HL-60/S4 treated with retinoic acid at 250 ng/mL for 4 days and 3 days (cell line): Measurements from ENCODE around the gene ATG10.
"Not testable (repeated sequence)": the region's sequence is repeated elsewhere in the genome, so short reads cannot be mapped to it uniquely, and the experiment has no call there.

Source experiments
- in situ Hi-C: fragments of 300-500 bp; cut with MboI; formaldehyde crosslinking; loops from 2 replicates; pipeline ENCODE4 v1.7.0; 2022; ENCODE audit warnings: low sequenced_read_pairs

Gene ATG10

DNA sequence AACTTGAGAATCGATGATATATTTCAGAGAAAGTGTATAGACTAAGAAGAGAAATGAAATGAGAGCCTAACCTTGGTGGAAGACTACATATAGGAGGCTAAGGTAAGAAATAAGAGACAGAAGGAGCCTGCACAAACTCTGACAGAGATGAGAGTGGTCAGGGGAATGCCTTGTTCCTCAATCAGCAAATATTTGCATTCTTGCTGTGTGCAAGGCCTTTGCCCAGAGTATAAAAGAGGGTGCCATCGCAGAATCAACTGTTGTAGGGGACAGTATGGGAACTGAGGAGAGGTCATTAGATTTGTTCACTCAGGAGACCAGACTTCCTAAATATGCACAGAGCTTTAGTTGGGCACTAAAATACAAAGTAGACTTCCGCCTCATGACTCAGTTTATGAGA lies 137.2 kb downstream of the ATG10 start:
- in situ Hi-C loops = no loop called here

DNA sequence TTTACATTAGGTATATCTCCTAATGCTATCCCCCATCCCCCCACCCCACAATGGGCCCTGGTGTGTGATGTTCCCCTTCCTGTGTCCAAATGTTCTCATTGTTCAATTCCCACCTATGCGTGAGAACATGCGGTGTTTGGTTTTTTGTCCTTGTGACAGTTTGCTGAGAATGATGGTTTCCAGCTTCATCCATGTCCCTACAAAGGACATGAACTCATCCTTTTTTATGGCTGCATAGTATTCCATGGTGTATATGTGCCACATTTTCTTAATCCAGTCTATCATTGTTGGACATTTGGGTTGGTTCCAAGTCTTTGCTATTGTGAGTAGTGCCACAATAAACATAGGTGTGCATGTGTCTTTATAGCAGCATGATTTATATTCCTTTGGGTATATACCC lies 138.1 kb downstream of the ATG10 start:
- in situ Hi-C loops = not testable (repeated sequence)

DNA sequence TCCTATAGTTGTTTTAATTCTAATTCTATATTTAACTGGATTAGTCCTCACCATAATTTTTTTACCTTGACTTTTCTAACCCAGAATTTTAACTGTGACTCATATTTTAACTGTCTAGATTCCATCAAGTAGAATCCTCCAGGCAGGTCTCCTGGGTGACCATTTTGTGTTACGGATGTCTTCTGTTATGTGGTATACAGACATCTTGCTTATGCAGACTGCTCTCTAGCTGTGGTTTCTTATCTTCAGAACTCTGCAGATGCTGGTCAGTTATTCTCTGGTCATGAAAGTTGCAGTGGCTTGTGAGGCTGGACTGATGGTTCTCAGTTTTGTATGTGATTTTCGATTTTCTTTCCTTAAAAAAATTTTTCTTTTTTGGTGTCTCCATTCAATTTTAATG lies 139.4 kb downstream of the ATG10 start:
- in situ Hi-C loops = no loop called here

GRCh38 chr5:82115858-82116257 lies 144.0 kb downstream of the ATG10 start:
- in situ Hi-C loops = no loop called here

DNA sequence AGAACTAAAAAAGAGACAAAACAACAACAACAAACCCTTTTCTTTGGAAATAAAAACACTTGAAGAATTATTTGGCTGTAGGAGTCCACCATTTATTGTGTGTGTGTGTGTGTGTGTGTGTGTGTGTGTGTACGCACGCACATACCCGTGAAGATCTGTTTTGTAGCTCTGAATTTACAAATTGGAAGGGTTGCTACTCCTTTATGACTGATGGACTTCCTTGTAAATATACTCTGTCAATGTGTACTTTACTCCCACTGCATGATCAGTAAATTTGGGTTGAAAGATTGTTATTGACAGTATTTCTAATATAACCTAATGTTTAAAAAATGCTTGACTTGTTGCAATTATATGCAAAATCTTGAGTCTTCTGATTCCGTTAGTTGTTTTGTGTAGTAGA lies 148.1 kb downstream of the ATG10 start:
- in situ Hi-C loops = no loop called here

DNA sequence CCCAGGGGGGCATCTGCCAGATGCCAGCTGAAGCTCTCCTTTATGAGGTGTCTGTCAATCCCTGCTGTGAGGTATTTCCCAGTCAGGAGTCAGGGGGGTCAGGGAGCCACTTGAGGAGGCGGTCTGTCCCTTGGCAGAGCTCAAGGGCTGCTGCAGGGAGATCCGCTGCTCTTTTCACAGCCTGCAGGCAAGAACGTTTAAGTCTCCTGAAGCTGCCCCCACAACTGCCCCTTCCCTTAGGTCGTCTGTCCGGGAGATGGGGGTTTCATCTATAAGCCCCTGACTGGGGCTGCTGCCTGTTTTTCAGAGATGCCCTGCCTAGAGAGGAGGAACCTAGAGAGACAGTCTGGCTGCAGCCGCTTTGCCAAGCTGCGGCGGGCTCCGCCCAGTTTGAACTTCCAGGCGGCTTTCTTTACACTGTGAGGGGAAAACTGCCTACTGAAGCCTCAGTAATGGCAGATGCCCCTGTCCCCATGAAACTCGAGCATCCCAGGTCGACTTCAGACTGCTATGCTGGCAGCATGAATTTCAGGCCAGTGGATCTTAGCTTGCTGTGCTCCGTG lies 158.0 kb downstream of the ATG10 start:
- in situ Hi-C loops = no loop called here

GRCh38 chr5:82130602-82131001 lies 158.8 kb downstream of the ATG10 start:
- in situ Hi-C loops = no loop called here

DNA sequence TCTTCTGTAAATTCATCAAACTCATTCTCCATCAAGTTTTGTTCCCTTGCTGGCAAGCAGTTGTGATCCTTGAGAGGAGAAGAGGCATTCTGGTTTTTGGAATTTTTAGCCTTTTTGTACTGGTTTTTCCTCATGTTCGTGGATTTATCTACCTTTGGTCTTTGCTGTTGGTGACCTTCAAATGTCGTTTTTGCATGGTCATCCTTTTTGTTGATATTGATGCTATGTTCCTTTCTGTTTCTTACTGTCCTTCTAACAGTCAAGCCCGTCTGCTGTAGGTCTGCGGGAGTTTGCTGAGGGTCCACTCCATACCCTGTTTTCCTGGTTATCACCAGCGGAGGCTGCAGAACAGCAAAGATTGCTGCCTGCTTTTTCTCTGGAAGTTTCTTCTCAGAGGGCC lies 165.4 kb downstream of the ATG10 start:
- in situ Hi-C loops = no loop called here

DNA sequence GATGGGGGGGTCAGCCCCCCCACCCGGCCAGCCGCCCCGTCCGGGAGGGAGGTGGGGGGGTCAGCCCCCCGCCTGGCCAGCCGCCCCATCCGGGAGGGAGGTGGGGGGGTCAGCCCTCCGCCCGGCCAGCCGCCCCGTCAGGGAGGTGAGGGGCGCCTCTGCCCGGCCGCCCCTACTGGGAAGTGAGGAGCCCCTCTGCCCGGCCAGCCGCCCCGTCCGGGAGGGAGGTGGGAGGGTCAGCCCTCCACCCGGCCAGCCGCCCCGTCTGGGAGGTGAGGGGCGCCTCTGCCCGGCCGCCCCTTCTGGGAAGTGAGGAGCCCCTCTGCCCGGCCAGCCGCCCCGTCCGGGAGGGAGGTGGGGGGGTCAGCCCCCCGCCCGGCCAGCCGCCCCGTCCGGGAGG lies 168.0 kb downstream of the ATG10 start:
- in situ Hi-C loops = not testable (repeated sequence)

DNA sequence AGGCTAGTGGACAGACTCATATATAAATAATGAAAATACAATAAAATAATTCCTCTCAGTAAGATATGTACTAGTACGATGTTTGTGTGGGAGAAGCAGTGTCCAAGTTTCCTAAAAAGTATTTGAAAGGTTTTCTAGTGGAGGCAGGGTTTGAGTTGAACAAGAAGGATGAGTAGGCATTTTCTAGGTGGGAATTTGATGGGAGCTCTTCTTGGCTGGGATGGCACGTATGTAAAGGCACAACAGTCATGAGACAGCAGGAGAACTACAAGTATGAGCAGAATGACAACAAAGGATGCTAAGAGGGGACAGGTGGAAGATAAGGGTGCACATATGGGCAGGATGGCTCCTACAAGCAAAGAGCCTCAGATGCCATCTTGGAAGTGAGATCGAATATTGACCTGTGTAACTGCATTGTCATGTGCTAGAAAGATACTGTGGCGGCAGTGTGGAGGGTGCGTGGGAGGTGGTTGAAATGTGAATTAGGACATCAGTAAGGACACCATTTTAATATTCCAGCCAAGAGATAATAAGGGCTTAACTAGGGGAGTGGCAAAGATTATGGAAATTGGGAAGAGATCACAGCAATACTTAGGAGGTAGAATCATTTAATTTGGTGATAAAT lies 170.5 kb downstream of the ATG10 start:
- in situ Hi-C loops = no loop called here

GRCh38 chr5:82142928-82143577 lies 171.2 kb downstream of the ATG10 start:
- in situ Hi-C loops = no loop called here

GRCh38 chr5:82147860-82148573 lies 176.2 kb downstream of the ATG10 start:
- in situ Hi-C loops = no loop called here

- in situ Hi-C loops = no loop called here
Measured at GRCh38 chr5:82149434-82149833, 177.6 kb downstream of the ATG10 start.

DNA sequence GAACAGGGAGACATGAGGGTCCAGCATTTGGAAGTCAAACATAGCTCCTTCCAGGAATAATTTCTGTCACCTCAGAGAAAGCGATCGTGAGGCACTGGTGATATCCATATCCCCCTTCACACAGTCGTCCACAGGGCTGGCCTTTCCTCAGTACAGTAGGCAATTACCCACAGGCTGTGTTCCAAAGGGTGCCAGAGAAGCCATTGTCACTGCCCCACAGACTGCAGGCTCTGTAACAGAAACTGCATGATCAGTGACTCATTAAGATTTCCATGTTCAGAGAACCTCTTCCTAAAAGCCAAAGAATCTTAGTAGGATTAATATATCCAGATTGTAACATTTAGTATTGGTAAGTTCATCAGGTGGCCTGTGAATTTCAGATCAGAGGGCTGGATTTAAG lies 178.7 kb downstream of the ATG10 start:
- in situ Hi-C loops = no loop called here

DNA sequence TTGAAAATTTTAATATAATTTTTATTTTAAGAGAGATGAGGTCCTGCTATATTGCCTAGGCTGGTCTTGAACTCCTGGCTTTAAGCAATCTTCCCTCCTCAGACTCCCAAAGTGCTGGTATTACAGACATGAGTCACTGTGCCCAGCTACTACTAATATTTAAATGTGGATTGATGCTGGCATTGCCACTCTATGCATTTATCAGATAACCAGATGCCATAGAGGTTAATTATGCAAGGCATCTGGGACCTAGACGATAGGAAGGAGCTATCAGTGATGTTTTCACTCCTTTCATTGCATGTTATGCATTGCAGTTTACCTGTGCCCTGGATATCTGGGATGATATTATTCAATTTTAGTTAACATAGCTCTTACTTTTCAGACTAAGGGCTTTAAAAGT lies 179.4 kb downstream of the ATG10 start:
- in situ Hi-C loops = no loop called here

- in situ Hi-C loops = no loop called here
Measured at GRCh38 chr5:82151662-82152061, 179.8 kb downstream of the ATG10 start.

DNA sequence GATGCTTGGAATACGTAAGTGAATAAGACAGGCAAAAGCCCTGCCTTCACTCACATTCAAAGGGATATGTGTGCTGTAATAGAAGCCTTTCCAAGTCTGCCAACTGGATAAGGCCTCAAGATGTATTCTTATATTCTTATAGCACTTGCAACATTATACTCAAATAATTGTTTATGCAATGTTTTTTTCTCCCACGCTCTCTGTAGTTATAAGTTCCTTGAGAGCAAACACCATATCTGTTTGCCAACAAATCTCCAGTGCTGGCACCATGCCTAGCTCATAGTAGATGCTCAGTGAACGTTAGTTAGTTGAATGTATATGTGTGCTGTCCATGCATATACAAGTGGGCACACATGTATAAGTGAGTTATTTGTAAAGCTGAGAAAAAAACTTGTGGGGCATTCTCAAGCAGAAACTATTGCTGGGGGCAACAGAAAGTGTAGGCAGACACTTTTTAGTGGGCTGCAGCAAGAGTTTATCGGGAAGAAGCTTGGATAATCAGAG lies 181.2 kb downstream of the ATG10 start:
- in situ Hi-C loops = no loop called here

GRCh38 chr5:82154776-82155175 lies 183.0 kb downstream of the ATG10 start:
- in situ Hi-C loops = no loop called here

GRCh38 chr5:82155305-82155704 lies 183.5 kb downstream of the ATG10 start:
- in situ Hi-C loops = no loop called here

DNA sequence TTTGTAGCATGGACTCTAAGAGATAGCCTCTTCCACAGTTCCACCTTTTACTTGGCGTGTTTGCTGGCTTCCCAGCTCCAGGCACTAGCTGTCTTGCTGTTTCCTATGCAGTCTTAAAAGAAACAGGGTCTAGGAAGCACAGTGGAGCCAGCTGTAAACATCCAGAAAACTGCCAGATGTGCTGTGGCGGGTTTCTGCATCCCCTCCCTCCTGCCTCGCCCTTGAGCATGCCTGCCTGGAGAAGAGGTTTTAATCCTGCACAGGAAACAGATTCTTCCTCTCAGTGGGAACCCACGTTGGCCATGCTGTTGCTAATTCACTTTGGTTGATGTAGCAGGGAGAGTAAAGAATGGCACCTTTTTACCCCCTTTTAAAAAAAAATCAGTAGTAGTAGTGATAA lies 185.1 kb downstream of the ATG10 start:
- in situ Hi-C loops = no loop called here

GRCh38 chr5:82158755-82159413 lies 187.1 kb downstream of the ATG10 start:
- in situ Hi-C loops = no loop called here
